ENCODE measurements around the gene PLG.
"Not testable (repeated sequence)": the region's sequence is repeated elsewhere in the genome, so short reads cannot be mapped to it uniquely, and the experiment has no call there.

Gene PLG

DNA sequence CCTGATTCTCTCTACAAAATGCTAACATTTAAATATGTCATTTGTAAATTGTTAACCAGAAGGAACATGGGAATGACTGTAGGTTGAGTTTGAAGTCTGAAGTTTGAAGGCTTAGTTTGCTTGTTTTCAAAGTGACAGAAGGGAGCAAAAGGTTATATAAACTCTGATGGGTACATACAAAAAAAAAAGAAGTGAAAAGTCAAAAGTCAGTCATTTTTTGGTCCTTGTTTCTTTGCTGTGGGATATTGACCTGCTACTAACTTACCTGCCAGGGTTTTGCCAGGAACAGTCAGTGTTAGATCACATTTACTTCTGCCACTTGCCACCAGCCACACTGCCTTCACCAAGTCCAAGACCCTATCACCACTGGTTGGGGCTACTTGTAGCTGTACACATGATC lies 6.9 kb downstream of the PLG start:
- DNase-seq, result not testable (repeated sequence)

DNA sequence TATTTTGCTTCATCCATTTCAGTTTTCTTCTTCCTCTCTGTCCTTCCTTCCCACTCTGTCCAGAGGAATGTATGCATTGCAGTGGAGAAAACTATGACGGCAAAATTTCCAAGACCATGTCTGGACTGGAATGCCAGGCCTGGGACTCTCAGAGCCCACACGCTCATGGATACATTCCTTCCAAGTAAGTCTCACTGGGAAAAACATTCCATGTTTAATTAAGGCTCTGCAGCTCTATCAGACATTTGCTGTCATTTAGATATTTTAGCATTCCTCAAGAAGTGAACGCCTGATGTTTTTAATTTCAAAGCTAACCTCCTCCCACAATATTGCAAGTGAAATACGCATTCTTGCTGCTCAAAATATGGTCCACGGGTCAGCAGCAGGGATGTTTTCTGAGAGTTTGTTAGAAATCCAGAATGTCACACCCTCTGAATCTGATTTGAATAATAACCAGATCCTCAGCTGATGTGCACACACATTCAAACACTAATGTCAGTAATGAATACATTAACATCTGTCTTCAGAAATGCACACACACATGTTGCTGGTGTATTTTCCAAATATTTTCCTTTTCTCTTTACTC lies 12.8 kb downstream of the PLG start:
- DNase-seq, result no peak

DNA sequence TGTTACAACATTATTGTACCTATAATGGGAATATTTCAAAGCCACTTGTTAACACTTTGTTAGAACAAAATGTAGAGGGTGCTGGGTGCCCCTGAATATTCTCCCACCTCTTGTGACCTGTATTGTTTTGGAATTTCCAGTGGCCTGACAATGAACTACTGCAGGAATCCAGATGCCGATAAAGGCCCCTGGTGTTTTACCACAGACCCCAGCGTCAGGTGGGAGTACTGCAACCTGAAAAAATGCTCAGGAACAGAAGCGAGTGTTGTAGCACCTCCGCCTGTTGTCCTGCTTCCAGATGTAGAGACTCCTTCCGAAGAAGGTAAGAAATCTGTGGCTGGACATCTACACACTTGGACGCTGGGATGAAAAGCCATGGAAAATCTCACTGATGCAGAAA lies 28.9 kb downstream of the PLG start:
- no peak for DNase-seq

DNA sequence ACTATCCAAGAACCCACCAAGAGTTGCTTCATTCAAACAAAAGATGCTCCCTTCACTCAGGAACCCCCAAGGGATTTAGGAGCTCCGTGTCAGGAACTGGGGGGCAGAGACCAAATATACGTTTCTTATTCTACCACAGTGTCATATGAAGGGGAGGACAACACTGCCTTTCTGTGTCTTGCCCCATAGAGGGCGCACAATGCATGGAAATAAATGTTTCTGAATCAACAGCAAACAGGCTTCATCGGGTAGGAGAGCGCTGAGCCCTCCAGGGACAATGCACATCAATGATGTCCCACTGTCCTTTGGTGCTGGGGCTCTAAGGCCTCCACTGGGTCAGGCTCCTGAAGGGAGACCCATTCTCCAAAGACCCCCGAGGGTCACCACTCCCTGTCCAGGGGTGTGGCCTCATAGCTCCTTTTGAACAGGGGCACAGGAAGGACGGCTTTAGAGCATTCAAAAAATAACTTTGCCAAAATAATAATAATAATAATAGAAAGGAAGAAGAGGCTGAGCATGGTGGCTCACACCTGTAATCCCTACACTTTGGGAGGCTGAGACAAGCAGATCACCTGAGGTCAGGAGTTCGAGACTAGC lies 31.1 kb downstream of the PLG start:
- DNase-seq, result peak; percentile 18

- no peak for DNase-seq
These were observed 32.6 kb downstream of the PLG start for GRCh38 chr6:160734627-160735026.

GRCh38 chr6:160735523-160735922 lies 33.5 kb downstream of the PLG start:
- no peak for DNase-seq

GRCh38 chr6:160737934-160738333 lies 35.9 kb downstream of the PLG start:
- DNase-seq, result no peak

GRCh38 chr6:160739955-160740354 lies 37.9 kb downstream of the PLG start:
- DNase-seq, result no peak

- DNase-seq, result not testable (repeated sequence)
These were observed 39.0 kb downstream of the PLG start for GRCh38 chr6:160741012-160741411.

DNA sequence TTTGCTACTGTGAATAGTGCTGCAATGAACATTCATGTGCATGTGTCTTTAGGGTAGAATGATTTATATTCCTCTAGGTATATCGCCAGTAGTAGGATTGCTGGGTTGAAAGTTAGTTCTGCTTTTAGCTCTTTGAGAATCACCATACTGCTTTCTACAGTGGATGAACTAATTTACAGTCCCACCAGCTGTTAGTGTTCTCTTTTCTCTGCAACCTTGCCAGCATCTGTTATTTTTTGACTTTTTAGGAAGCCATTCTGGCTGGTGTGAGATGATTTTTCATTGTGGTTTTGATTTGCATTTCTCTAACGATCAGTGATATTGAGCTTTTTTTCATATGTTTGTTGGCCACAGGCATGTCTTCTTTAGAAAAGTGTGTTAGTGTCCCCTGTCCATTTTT lies 40.0 kb downstream of the PLG start:
- no peak for DNase-seq

DNA sequence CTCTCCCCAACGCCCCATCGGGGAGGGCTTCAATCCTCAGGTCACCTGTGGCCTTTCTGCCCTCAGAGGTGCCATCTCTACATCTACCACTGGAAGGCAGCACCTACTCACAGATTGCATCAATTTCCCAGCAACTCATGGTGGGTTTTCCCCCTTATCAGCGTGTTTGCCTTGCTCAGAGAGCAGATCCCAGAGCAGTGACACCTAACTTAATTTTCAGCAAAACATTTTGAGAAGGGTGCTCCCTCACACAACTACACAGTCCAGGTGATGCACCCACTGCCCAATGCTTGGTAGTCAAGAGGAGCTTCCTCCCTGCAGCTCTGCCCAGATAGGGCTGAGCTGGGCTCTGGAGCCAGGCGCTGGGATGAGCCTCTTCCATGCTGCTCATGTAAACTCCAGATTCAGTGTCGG lies 48.2 kb downstream of the PLG start:
- no peak for DNase-seq

GRCh38 chr6:160753211-160753610 lies 51.2 kb downstream of the PLG start:
- not testable (repeated sequence) for DNase-seq

DNA sequence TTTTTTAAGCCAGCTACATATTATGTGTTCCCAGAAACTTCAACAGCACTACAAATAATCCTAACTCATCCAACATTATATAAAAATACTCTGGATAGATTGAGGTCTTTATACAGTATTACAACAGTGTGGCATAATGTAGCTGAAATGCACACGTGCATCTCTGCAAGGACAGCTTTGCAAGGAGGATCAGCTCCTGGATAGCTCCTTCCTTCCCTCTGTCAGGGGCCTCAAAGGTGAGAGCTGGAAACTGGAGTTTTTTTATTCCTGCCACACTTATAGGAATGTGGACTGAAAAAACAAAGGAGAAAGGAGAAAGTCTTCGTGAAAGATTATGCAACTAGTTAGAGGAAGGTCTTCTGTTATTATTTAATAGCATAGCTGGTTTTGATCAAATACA lies 53.1 kb downstream of the PLG start:
- no peak for DNase-seq

DNA sequence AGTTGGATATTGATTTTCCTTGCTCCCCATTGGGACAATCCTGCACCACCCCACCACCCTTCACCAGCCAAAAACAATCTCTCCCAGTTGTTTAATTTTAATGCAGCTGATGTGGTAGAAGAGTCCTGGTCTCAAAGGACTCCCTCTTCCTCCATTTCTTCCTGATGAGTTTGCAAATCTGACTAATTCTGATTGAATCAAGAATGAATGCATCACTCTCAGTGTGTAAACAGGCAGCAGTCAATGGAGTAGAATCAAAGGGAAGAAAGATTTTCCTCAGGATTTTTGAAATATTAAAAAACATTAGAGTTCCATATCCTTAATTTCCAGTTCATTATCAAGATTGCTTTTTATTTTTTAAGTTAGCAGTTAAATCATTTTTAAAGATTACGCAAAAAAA lies 54.0 kb downstream of the PLG start:
- DNase-seq, result no peak

GRCh38 chr6:160756871-160757270 lies 54.8 kb downstream of the PLG start:
- DNase-seq, result no peak

- DNase-seq, result no peak
These were observed 62.8 kb downstream of the PLG start for GRCh38 chr6:160764847-160765246.

DNA sequence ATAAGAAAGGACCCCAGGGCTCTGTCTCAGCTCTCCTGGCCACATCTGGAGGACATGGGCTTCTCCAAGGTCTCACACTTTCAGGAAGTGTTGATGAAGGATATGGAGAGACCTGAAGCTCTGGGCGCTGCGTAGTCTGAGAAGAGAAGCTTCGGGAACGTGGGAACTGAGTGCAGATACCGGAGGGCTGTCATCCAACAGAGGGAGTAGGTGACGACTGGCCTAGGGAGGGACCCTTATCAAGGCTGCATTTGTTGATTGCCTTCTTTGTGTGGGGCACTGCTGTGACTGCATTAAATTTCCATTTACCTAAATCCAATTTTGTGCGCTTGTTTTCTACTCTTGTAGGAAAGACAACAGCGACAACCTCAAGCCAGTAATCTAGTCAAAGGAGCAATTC lies 63.4 kb downstream of the PLG start:
- DNase-seq, result no peak

DNA sequence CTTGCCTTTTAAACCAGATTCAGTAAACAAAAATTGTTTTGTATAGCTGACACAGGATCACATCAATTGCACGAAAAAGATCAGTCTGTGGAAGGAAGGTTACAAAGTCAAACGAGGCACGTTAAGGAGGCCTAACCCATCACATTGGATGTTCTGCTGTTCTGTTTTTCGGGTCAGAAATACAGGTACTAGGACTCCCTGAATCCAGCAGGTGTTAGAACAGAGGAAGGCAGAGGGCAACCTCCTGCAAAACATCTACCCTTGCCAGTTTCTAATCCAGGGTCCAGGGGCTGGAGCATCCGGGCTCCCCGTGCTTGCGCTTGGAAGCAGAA lies 64.6 kb downstream of the PLG start:
- no peak for DNase-seq

GRCh38 chr6:160766989-160767646 lies 65.1 kb downstream of the PLG start:
- DNase-seq, result peak; percentile 39

- DNase-seq, result no peak
These were observed 65.6 kb downstream of the PLG start for GRCh38 chr6:160767647-160768019.

GRCh38 chr6:160768101-160768500 lies 66.1 kb downstream of the PLG start:
- no peak for DNase-seq

- DNase-seq, result no peak
These were observed 72.4 kb downstream of the PLG start for GRCh38 chr6:160774399-160774798.

DNA sequence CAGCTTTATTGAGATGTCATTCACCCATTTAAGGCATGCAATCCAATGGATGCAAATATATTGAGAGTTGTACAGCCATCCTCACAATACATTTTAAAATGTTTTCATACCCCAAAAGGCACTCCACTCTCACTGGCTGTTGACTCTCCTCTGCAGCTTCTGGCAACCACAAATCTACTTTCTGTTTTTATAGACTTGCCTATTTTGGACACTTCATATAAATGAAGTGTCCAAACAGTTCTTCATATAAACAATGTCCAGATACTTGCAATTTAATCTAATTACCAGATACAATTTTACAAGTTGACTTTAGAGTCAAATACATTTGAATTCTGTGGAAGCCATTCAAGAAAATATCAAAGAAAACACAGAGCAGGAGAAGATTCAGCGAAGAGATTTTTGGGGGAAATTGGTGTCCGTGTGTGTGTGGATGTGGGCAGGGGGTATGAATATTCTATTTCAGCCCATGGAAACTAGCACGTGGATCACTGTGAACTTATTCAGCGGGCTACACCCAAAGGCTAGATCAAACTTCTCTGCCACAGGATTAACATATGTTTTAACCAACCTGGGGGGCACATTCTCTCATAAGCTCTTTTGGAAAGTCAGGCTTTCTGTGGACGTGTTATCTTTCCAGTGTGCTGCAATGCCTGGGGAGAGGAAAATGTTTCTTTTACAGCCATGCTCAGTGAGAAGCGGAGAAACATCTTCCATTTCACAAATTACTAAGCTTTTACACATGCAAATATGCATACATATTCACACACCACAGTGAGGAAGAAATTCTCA lies 73.9 kb downstream of the PLG start:
- no peak for DNase-seq

DNA sequence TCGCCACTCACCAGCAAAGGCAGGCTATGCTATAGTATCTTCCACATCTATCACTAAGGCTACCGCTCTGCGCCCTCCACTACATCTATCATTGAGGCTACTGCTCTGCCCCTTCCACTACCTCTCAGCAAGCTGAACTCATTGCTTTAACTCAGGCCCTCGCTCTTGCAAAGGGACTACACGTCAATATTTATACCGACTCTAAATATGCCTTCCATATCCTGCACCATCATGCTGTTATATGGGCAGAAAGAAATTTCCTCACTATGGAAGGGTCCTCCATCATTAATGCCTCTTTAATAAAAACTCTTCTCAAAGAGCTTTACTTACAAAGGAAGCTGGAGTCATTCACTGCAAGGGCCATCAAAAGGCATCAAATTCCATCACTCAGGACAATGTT lies 77.1 kb downstream of the PLG start:
- DNase-seq, result not testable (repeated sequence)
